GM12878 (cell line): Measurements from ENCODE around the gene AP2A2. TPM values are rescaled to one million over a fixed set of nuclear protein-coding genes. Genes with fewer than 3 reads are reported as not detected.

ENCODE experiments used
- BCLAF1 ChIP-seq: fragments of 450-650 bp; IDR thresholded peaks from 2 replicates; pipeline ENCODE4 v1.6.1; 2017; ENCODE audit warnings: antibody characterized with exemption, mild to moderate bottlenecking, moderate library complexity
- HDAC6 ChIP-seq: fragments of 200-600 bp; sonication (generic); IDR thresholded peaks from one replicate; pipeline ENCODE4 v1.8.0; 2017; ENCODE audit warnings: antibody characterized with exemption; ENCODE audit not compliant: unreplicated experiment
- POU2F2 ChIP-seq: IDR thresholded peaks from 3 replicates; pipeline ENCODE4 v1.6.1; 2011; ENCODE audit warnings: low read depth, mild to moderate bottlenecking, low read length, borderline replicate concordance
- REST ChIP-seq: IDR thresholded peaks from 2 replicates; pipeline ENCODE4 v1.6.1; 2012; ENCODE audit warnings: mild to moderate bottlenecking, low read depth, low read length
- STAT1 ChIP-seq: fragments of 450-650 bp; conservative IDR thresholded peaks from 2 replicates; pipeline ENCODE4 v1.6.1; 2014; ENCODE audit warnings: antibody characterized with exemption, mild to moderate bottlenecking
- polyA plus RNA-seq, 11 experiments: library from polyadenylated mRNA; depleted of rRNA in 4 of 11; unstranded in 6 of 11; stranded (reverse) in 5 of 11; fragments of >200 nt; fragmentation: Nextera tagmentation in 4 of 11; fragmentation: Illumina TruSeq in 1 of 11; extraction: Ambion mirVana in 4 of 11; extraction: Trizol in 1 of 11; gene quantifications; 1 replicate in 1 of 11; 2 replicates in 10 of 11; pipeline versions ENCODE4 v1.2.1 to v1.2.3, GENCODE V29; 2011 to 2016; ENCODE audit warnings: inconsistent platforms in 2 of 11, missing spikeins in 2 of 11, low read depth in 1 of 11
- total RNA-seq, 4 experiments: library from RNA; depleted of rRNA in 3 of 4; stranded (reverse); fragments of >200 nt in 3 of 4; fragmentation: Illumina TruSeq in 1 of 4; extraction: Trizol in 1 of 4; gene quantifications; 2 replicates each; pipeline versions ENCODE4 v1.2.1 to v1.2.3, GENCODE V29; 2013 to 2021
- TF ChIP-seq, protein P1 (sequence below): fragments of 450-650 bp; formaldehyde crosslinking; IDR thresholded peaks from 2 replicates; pipeline ENCODE4 v1.4.0; 2022; ENCODE audit warnings: mild to moderate bottlenecking, moderate library complexity
- TF ChIP-seq, protein P2 (sequence below): IDR thresholded peaks from 2 replicates; pipeline ENCODE4 v1.6.1; 2012; ENCODE audit warnings: low read depth, low read length, improper control_type of control experiment

AP2A2 gene
- total and polyA plus RNA-seq, 10 of the 15 experiments (the other 5 are each of a cell fraction or from before 2014, with no cell fraction given), result 0.58 to 48.8 (median 18.2) TPM

GRCh38 chr11:1008803-1009145 is 83.1 kb downstream of the AP2A2 start (continued):
- TF ChIP-seq REST (no peak), HDAC6 (no peak), POU2F2 (no peak), BCLAF1 (no peak), STAT1 (no peak)
- TF ChIP-seq, protein P1, sequence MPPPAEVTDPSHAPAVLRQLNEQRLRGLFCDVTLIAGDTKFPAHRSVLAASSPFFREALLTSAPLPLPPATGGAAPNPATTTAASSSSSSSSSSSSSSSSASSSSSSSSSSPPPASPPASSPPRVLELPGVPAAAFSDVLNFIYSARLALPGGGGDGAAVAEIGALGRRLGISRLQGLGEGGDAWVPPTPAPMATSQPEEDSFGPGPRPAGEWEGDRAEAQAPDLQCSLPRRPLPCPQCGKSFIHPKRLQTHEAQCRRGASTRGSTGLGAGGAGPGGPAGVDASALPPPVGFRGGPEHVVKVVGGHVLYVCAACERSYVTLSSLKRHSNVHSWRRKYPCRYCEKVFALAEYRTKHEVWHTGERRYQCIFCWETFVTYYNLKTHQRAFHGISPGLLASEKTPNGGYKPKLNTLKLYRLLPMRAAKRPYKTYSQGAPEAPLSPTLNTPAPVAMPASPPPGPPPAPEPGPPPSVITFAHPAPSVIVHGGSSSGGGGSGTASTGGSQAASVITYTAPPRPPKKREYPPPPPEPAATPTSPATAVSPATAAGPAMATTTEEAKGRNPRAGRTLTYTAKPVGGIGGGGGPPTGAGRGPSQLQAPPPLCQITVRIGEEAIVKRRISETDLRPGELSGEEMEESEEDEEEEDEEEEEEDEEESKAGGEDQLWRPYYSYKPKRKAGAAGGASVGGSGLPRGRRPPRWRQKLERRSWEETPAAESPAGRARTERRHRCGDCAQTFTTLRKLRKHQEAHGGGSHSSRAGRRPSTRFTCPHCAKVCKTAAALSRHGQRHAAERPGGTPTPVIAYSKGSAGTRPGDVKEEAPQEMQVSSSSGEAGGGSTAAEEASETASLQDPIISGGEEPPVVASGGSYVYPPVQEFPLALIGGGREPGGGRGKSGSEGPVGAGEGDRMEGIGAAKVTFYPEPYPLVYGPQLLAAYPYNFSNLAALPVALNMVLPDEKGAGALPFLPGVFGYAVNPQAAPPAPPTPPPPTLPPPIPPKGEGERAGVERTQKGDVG (CRISPR knock-in tag), result no peak
- TF ChIP-seq, protein P2, sequence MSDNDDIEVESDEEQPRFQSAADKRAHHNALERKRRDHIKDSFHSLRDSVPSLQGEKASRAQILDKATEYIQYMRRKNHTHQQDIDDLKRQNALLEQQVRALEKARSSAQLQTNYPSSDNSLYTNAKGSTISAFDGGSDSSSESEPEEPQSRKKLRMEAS, result no peak
- TF ChIP-seq, all 136 proteins: peak for 0
